ENCODE measurements around the gene DNASE1L1. TPM values are rescaled to one million over a fixed set of nuclear protein-coding genes. Genes with fewer than 3 reads are reported as not detected.

DNASE1L1 gene
- total and polyA plus RNA-seq, 2 of the 13 experiments (the other 11 are each of a cell fraction or from before 2014, with no cell fraction given), result 4.7 to 12.3 TPM

GRCh38 chrX:154428176-154429171 lies 19.4 kb upstream of the DNASE1L1 start, which contains the start of gene ATP6AP1 (continued):
- TF ChIP-seq TFDP1 (CRISPR knock-in tag; IDR thresholded peaks at IDR 0.05; ENCODE audit: borderline replicate concordance) (peak; percentile 18; the same call in 1 of the 2 replicates), DMAP1 (CRISPR knock-in tag; IDR thresholded peaks at IDR 0.05) (no peak), ERF (CRISPR knock-in tag; IDR thresholded peaks at IDR 0.05) (peak; percentile 44; the same call in 1 of the 2 replicates), HNRNPH1 (optimal IDR thresholded peaks at IDR 0.05; ENCODE audit: low read depth, low read length) (no peak), GMEB1 (CRISPR knock-in tag; IDR thresholded peaks at IDR 0.05; ENCODE audit: borderline replicate concordance) (peak; percentile 80), MAF1 (CRISPR knock-in tag; IDR thresholded peaks at IDR 0.05; ENCODE audit: borderline replicate concordance) (no peak), SPEN (CRISPR knock-in tag; IDR thresholded peaks at IDR 0.05; ENCODE audit: low read depth) (peak; percentile 65; the same call in 1 of the 2 replicates), TBX2 (CRISPR knock-in tag; IDR thresholded peaks at IDR 0.05; ENCODE audit: borderline replicate concordance) (peak; percentile 35; the same call in 1 of the 2 replicates), POGZ (CRISPR knock-in tag; IDR thresholded peaks at IDR 0.05) (peak; percentile 87), KDM2A (CRISPR knock-in tag; IDR thresholded peaks at IDR 0.05; ENCODE audit: borderline replicate concordance, low read depth) (no peak), ZNF160 (CRISPR knock-in tag; IDR thresholded peaks at IDR 0.05) (0 out of 2 replicates have a peak, but pooled peaks have one; percentile 55), HDAC1 (CRISPR knock-in tag; IDR thresholded peaks at IDR 0.05) (peak; percentile 76), MYC (CRISPR knock-in tag; IDR thresholded peaks at IDR 0.05; ENCODE audit: borderline replicate concordance) (peak; percentile 71; the same call in 1 of the 2 replicates), RFX5 (IDR thresholded peaks at IDR 0.05; ENCODE audit: low read depth, low read length) (peak; percentile 65), GZF1 (CRISPR knock-in tag; IDR thresholded peaks at IDR 0.05) (no peak), TEAD3 (CRISPR knock-in tag; optimal IDR thresholded peaks at IDR 0.05; ENCODE audit: borderline replicate concordance) (no peak), HOXA3 (CRISPR knock-in tag; IDR thresholded peaks at IDR 0.05) (peak; percentile 75), PHF8 (CRISPR knock-in tag; IDR thresholded peaks at IDR 0.05) (peak; percentile 65), ZMYM3 (CRISPR knock-in tag; IDR thresholded peaks at IDR 0.05) (peak; percentile 70; the same call in 1 of the 2 replicates)
- TF ChIP-seq, protein P1, sequence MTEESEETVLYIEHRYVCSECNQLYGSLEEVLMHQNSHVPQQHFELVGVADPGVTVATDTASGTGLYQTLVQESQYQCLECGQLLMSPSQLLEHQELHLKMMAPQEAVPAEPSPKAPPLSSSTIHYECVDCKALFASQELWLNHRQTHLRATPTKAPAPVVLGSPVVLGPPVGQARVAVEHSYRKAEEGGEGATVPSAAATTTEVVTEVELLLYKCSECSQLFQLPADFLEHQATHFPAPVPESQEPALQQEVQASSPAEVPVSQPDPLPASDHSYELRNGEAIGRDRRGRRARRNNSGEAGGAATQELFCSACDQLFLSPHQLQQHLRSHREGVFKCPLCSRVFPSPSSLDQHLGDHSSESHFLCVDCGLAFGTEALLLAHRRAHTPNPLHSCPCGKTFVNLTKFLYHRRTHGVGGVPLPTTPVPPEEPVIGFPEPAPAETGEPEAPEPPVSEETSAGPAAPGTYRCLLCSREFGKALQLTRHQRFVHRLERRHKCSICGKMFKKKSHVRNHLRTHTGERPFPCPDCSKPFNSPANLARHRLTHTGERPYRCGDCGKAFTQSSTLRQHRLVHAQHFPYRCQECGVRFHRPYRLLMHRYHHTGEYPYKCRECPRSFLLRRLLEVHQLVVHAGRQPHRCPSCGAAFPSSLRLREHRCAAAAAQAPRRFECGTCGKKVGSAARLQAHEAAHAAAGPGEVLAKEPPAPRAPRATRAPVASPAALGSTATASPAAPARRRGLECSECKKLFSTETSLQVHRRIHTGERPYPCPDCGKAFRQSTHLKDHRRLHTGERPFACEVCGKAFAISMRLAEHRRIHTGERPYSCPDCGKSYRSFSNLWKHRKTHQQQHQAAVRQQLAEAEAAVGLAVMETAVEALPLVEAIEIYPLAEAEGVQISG (CRISPR knock-in tag; IDR thresholded peaks at IDR 0.05), result 0 out of 2 replicates have a peak, but pooled peaks have one; percentile 38
- TF ChIP-seq, protein P2, sequence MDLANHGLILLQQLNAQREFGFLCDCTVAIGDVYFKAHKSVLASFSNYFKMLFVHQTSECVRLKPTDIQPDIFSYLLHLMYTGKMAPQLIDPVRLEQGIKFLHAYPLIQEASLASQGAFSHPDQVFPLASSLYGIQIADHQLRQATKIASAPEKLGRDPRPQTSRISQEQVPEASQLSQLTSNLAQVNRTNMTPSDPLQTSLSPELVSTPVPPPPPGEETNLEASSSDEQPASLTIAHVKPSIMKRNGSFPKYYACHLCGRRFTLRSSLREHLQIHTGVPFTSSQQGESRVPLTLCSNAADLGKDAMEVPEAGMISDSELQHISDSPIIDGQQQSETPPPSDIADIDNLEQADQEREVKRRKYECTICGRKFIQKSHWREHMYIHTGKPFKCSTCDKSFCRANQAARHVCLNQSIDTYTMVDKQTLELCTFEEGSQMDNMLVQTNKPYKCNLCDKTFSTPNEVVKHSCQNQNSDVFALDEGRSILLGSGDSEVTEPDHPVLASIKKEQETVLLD (CRISPR knock-in tag; IDR thresholded peaks at IDR 0.05; ENCODE audit: low read depth), result no peak

All from HepG2 (cell line).